ENCODE results near the gene POLA1.
"Not testable (repeated sequence)": the region's sequence is repeated elsewhere in the genome, so short reads cannot be mapped to it uniquely, and the experiment has no call there.

Gene POLA1

DNA sequence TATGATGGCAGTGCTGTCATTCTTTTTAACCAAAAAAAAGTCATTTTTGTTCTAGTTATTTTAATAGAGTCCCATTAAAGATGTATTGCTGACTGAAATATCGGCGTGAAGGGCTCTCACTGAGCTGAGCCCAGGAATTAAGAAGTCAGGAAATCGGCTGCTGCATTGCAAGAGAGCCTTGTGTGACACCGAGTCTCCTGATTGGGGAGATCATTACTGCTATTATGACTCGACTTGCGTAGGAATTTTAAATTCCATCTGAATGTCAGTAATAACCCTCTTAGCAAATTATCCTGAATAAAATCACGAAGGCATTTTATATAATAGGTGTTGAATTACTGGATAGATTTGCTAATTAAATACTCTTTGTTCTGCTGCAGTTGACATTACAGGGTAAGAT, 111.5 kb downstream of the POLA1 start:
- DNase-seq (no peak), ATAC-seq (no peak)

- DNase-seq, ATAC-seq: not testable (repeated sequence)
Observed at GRCh38 chrX:24819807-24820206, 126.1 kb downstream of the POLA1 start.

- DNase-seq (no peak), ATAC-seq (no peak)
Observed at GRCh38 chrX:24828147-24828546, 134.4 kb downstream of the POLA1 start.

- ATAC-seq (no peak), DNase-seq (no peak)
Observed at GRCh38 chrX:24828600-24828999, 134.9 kb downstream of the POLA1 start.

GRCh38 chrX:24833695-24834094, 140.0 kb downstream of the POLA1 start:
- ATAC-seq: no peak
- no peak for DNase-seq

DNA sequence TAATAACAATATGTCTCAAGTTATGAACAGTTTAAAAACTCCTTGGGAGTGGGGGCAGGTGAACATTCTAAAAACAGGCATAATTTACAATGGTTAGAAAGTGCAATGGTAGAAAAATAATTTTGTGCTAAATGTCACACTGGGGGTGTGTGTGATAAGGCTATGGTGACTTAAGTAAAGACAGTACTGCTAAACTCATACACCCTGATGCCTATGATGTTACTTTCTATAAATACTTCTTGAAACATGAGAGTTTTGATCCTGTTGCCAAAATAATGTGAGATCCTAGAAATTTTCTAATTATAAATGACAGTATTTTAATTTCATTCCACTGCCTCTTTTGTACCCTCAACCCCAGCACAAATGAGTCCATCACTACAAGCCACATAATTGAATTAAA, 144.2 kb downstream of the POLA1 start:
- no peak for DNase-seq

GRCh38 chrX:24838629-24839028, 144.9 kb downstream of the POLA1 start:
- DNase-seq (no peak), ATAC-seq (no peak)

More for the DNA sequence above, 144.2 kb downstream of the POLA1 start:
- no peak for ATAC-seq

DNA sequence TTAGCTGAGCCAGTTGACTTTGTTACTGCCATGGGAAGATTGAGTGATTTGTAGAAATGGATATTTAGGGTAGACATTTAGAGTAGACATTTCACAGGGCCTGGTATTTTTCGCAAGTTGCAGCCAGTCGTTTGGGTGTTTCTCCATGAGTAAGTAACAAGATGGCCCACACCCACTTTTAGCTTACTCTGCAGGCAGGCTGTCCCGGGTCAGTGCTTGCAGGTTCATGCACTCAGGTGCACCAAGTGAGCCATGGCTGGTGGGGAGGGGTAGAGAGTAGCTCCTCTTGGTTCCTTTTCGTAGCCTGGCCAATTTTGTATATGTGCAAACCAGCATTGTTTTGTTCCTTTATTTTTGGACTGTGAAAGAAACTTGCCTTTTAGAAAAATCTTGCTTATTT, 145.6 kb downstream of the POLA1 start:
- ATAC-seq: no peak
- DNase-seq: no peak

DNA sequence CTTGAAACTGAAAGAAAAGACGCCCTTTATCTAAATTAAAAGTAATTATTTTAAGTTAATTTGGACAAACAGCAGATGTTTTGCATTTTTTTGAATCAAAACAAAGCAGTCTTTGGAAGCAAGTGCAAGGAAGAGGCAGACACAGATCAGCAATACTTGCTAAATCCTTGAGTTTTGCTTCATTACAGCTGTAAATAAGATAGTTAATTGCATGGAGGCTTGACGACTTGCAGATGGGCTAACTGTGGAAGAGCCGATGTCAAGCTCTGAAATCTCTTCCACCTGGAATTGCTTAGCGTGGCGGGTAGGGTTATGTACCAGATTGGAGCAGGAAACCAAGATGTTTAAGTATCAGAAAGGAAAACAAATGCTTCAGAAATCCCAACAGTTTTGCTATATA, 148.8 kb downstream of the POLA1 start:
- ATAC-seq (no peak), DNase-seq (no peak)

GRCh38 chrX:24846550-24847150, 152.9 kb downstream of the POLA1 start:
- DNase-seq: no peak
- no peak for ATAC-seq

DNA sequence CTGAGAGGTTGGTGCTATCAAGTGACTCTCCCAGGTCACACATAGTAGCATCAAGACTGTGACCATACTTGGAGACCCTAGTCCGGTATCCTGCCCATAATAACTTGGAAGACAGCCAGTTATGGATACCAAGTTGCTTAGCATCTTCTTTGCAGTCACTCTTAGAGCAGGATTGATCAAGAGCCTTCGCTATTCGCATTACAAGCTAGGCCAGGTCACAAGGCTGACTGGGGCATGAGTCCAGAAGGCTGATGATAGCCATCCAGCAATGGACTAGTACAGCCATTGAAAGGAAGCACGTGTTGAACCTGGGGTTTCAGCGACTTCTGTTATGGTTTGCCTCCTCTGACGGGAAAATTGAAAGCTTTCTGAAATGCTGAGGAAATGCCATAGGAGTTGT, 157.6 kb downstream of the POLA1 start:
- ATAC-seq (no peak), DNase-seq (no peak)

- ATAC-seq (no peak), DNase-seq (no peak)
Observed at GRCh38 chrX:24851780-24852179, 158.1 kb downstream of the POLA1 start.

GRCh38 chrX:24858004-24858746, 164.5 kb downstream of the POLA1 start:
- DNase-seq (no peak), ATAC-seq (no peak)

- ATAC-seq (no peak), DNase-seq (no peak)
Observed at GRCh38 chrX:24859211-24859841, 165.6 kb downstream of the POLA1 start.

GRCh38 chrX:24860140-24860539, 166.4 kb downstream of the POLA1 start:
- ATAC-seq (no peak), DNase-seq (no peak)

- ATAC-seq: no peak
- no peak for DNase-seq
Observed at GRCh38 chrX:24862343-24862742, 168.6 kb downstream of the POLA1 start.

DNA sequence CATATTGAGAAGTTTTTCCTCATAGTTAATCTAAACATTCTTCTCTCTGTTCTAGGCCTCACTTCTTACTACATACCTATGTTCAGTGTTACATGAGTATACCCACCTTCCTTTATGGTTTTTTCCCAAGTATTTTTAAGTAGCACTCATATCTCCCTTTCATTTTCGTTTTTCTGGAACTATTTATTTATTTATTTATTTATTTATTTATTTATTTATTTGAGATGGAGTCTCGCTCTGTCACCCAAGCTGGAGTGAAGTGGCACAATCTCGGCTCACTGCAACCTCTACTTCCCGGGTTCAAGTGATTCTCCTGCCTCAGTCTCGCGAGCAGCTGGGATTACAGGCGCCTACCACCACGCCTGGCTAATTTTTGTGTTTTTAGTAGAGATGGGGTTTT, 170.1 kb downstream of the POLA1 start:
- DNase-seq, ATAC-seq: not testable (repeated sequence)

DNA sequence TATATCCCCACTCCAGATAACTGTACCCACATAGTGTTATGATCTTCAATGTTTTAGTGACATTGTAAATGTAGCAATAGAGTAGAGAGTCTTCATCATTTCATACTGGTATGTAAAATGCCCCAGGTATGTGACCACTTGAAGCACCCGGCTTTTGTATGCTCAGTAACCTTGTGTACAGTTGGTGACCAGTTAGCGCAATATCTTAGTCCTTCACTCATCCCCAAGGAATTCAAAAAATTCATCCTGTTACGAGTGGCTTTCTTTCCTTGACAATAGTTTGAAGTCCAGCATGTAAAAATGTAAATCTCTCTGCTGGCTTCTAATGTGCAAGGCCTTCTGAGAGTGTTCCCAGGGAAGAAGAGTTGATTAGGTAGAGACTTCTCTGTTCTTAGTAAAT, 176.4 kb downstream of the POLA1 start:
- no peak for DNase-seq
- ATAC-seq: no peak

- ATAC-seq: no peak
- no peak for DNase-seq
Observed at GRCh38 chrX:24874604-24875247, 181.0 kb downstream of the POLA1 start.

- no peak for DNase-seq
- no peak for ATAC-seq
Observed at GRCh38 chrX:24876530-24877287, 183.0 kb downstream of the POLA1 start.

DNA sequence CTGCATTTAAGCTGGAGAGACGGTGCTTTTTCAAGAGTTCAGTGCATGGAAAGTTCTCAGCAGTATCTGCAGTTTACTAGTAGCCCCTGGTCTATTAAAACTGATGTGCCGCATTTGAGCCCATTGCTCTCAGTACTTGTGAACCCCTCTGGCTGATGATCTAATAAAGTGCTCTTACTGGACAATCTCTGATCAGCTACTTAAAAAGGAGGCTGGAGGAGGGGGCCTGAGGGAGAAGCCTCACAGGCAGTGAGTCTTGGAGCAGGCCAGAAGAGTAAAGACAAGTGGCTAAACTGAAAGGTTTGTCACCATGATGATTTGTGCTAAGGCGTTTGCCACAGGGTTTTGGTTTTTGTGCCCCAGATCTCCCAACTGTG, 183.6 kb downstream of the POLA1 start:
- no peak for DNase-seq
- no peak for ATAC-seq
